GM23338 (cell line): ENCODE measurements around the gene NBAS. TPM values are rescaled to one million over a fixed set of nuclear protein-coding genes. Genes with fewer than 3 reads are reported as not detected.

Experiments
- ATAC-seq: fragments of 200-7000 bp; cut with Tn5 transposase; 3 replicates; pipeline ENCODE4 v1.9.1; 2020
- DNase-seq: peaks from one replicate; pipeline ENCODE4 v3.0.0-alpha.2; 2015; ENCODE audit warnings: low spot score
- H2AFZ ChIP-seq: fragments of 200-600 bp; sonication (generic); 2 replicates; pipeline ENCODE4 v1.8.0; 2016; ENCODE audit warnings: antibody characterized with exemption, mild to moderate bottlenecking, moderate library complexity
- H3F3A ChIP-seq: fragments of 200-600 bp; sonication (generic); replicated peaks from 2 replicates; pipeline ENCODE4 v1.8.0; 2017; ENCODE audit warnings: antibody characterized with exemption, mixed run types, low read depth
- H3K27ac ChIP-seq: fragments of 200-600 bp; sonication (generic); 2 replicates; pipeline ENCODE4 v1.6.1; 2016; ENCODE audit warnings: low read depth
- H3K27me3 ChIP-seq: fragments of 200-600 bp; sonication (generic); 2 replicates; pipeline ENCODE4 v1.8.0; 2016; ENCODE audit warnings: mild to moderate bottlenecking, mixed run types, moderate library complexity; ENCODE audit not compliant: insufficient read depth
- H3K36me3 ChIP-seq: fragments of 200-600 bp; sonication (generic); 2 replicates; pipeline ENCODE4 v1.8.0; 2016; ENCODE audit warnings: mild to moderate bottlenecking; ENCODE audit not compliant: insufficient read depth
- H3K4me1 ChIP-seq: fragments of 200-600 bp; sonication (generic); 2 replicates; pipeline ENCODE4 v1.8.0; 2016; ENCODE audit warnings: mild to moderate bottlenecking, moderate library complexity; ENCODE audit not compliant: insufficient read depth
- H3K4me2 ChIP-seq: fragments of 200-600 bp; sonication (generic); 2 replicates; pipeline ENCODE4 v1.7.1; 2017; ENCODE audit warnings: mixed run types
- H3K4me3 ChIP-seq: fragments of 200-600 bp; sonication (generic); 2 replicates; pipeline ENCODE4 v1.6.1; 2016; ENCODE audit warnings: mixed run types
- H3K79me2 ChIP-seq: fragments of 200-600 bp; sonication (generic); replicated peaks from 2 replicates; pipeline ENCODE4 v1.8.0; 2017; ENCODE audit warnings: mild to moderate bottlenecking; ENCODE audit not compliant: insufficient read depth
- H3K9me2 ChIP-seq: fragments of 200-600 bp; sonication (generic); 2 replicates; pipeline ENCODE4 v1.8.0; 2017; ENCODE audit not compliant: insufficient read depth
- H4K20me1 ChIP-seq: fragments of 200-600 bp; sonication (generic); replicated peaks from 2 replicates; pipeline ENCODE4 v1.8.0; 2017; ENCODE audit warnings: mild to moderate bottlenecking; ENCODE audit not compliant: insufficient read depth
- H3K27ac Mint-ChIP-seq: 2 replicates; pipeline ENCODE4 v1.8.0; 2020; ENCODE audit warnings: inconsistent platforms, mild to moderate bottlenecking, moderate library complexity, mixed read lengths
- H3K27me3 Mint-ChIP-seq: 3 replicates; pipeline ENCODE4 v1.8.0; 2022; ENCODE audit warnings: low read depth, mild to moderate bottlenecking, moderate library complexity, mixed read lengths, inconsistent platforms; ENCODE audit not compliant: insufficient read depth, poor library complexity
- H3K36me3 Mint-ChIP-seq: 3 replicates; pipeline ENCODE4 v1.8.0; 2021; ENCODE audit warnings: low read depth, mild to moderate bottlenecking, inconsistent platforms, moderate library complexity, mixed read lengths
- H3K4me1 Mint-ChIP-seq: 3 replicates; pipeline ENCODE4 v1.8.0; 2020; ENCODE audit warnings: mild to moderate bottlenecking, inconsistent platforms, mixed read lengths
- H3K4me3 Mint-ChIP-seq: 3 replicates; pipeline ENCODE4 v1.8.0; 2021; ENCODE audit warnings: moderate library complexity, mild to moderate bottlenecking, inconsistent platforms, mixed read lengths
- H3K9me3 Mint-ChIP-seq: 3 replicates; pipeline ENCODE4 v1.8.0; 2020; ENCODE audit warnings: moderate library complexity, mild to moderate bottlenecking, inconsistent platforms, mixed read lengths
- CREB1 ChIP-seq: fragments of 250-450 bp; sonication (Bioruptor Pico); IDR thresholded peaks from 2 replicates; pipeline ENCODE4 v1.5.0; 2020; ENCODE audit warnings: low read depth, mild to moderate bottlenecking, moderate library complexity
- EZH2 ChIP-seq: fragments of 200-600 bp; sonication (generic); IDR thresholded peaks from one replicate; pipeline ENCODE4 v1.8.0; 2017; ENCODE audit warnings: antibody characterized with exemption, mild to moderate bottlenecking, low read depth; ENCODE audit not compliant: unreplicated experiment
- EZH2phosphoT487 ChIP-seq: fragments of 200-600 bp; sonication (generic); IDR thresholded peaks from one replicate; pipeline ENCODE4 v1.8.1; 2018; ENCODE audit warnings: antibody characterized with exemption; ENCODE audit not compliant: unreplicated experiment
- NANOG ChIP-seq: IDR thresholded peaks from 2 replicates; pipeline ENCODE4 v1.6.1; 2016; ENCODE audit warnings: antibody characterized with exemption, borderline replicate concordance
- POLR2AphosphoS5 ChIP-seq: IDR thresholded peaks from 2 replicates; pipeline ENCODE4 v1.6.1; 2016; ENCODE audit warnings: antibody characterized with exemption, low read depth
- STAT1 ChIP-seq: IDR thresholded peaks from one replicate; pipeline ENCODE4 v1.6.1; 2016; ENCODE audit warnings: antibody characterized with exemption; ENCODE audit not compliant: unreplicated experiment
- ZNF114 ChIP-seq: fragments of 250-450 bp; sonication (Bioruptor Pico); IDR thresholded peaks from 2 replicates; pipeline ENCODE4 v1.5.0; 2020; ENCODE audit warnings: mild to moderate bottlenecking, moderate library complexity
- ZNF331 ChIP-seq: fragments of 250-450 bp; sonication (Bioruptor Pico); IDR thresholded peaks from 2 replicates; pipeline ENCODE4 v1.5.0; 2020; ENCODE audit warnings: low read depth, mild to moderate bottlenecking, moderate library complexity
- polyA plus RNA-seq: library from polyadenylated mRNA; unstranded; fragments of >200 nt; fragmentation: Nextera tagmentation; extraction: Ambion mirVana; gene quantifications from 2 replicates; pipeline ENCODE4 v1.2.1, GENCODE V29; 2016
- total RNA-seq: library from RNA; depleted of rRNA; stranded (reverse); fragments of >200 nt; shearing (Covaris generic); gene quantifications from 2 replicates; pipeline ENCODE4 v1.2.3, GENCODE V29; 2014
- TF ChIP-seq, protein P1 (sequence below), 2 experiments: fragments of 200-600 bp in 1 of 2; sonication (generic) in 1 of 2; conservative IDR thresholded peaks; 2 replicates each; pipeline versions ENCODE4 v1.5.1 to v1.6.1; 2016 to 2017; ENCODE audit warnings: antibody characterized with exemption in 2 of 2, low read depth in 2 of 2, mild to moderate bottlenecking in 2 of 2, moderate library complexity in 1 of 2
- TF ChIP-seq, protein P2 (sequence below): fragments of 250-450 bp; sonication (Bioruptor Pico); IDR thresholded peaks from 2 replicates; pipeline ENCODE4 v1.5.0; 2020; ENCODE audit warnings: mild to moderate bottlenecking, moderate library complexity

NBAS gene
- total and polyA plus RNA-seq, 2 experiments from 2014 or later = 24.8 to 38.9 TPM

DNA sequence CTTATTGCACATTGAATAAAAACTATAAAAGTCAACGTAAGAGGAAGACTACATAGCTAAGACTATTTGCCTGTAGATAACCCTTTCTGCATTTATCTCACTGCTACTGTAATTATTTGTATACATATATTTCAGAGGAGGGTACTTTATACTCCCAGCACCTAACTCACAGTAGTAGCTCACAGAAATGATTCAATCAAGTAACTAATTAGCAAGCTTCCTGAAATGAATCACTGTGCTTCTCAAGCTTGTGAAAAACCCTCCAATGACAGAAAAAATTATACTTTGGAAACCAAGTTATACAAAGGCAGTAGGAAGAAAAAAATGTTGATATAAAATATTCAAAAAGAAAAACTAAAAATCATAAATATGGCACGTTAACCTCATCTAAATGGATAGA, 124.9 kb downstream of the NBAS start:
- no peak for DNase-seq
- ATAC-seq = no peak
- H3K27me3 Mint-ChIP-seq = peaks cover 4% of the 10 kb centered on the region
- H3K4me1 ChIP-seq = no peaks in the 10 kb centered on the region
- no peak overlapping the region for H2AFZ ChIP-seq
- H3K27me3 ChIP-seq = no peaks in the 10 kb centered on the region
- peaks cover 25% of the 10 kb centered on the region for H3K9me3 Mint-ChIP-seq
- no peaks in the 10 kb centered on the region for H3K79me2 ChIP-seq
- no peak overlapping the region for H3K27ac Mint-ChIP-seq
- H3K4me3 ChIP-seq = no peak overlapping the region
- H3K4me3 Mint-ChIP-seq = no peak overlapping the region
- peaks cover 25% of the 10 kb centered on the region for H3K36me3 Mint-ChIP-seq
- no peak overlapping the region for H3K4me2 ChIP-seq
- no peaks in the 10 kb centered on the region for H3F3A ChIP-seq
- H3K36me3 ChIP-seq = no peaks in the 10 kb centered on the region
- H3K9me2 ChIP-seq = no peaks in the 10 kb centered on the region
- TF ChIP-seq ZNF114 (CRISPR knock-in tag) = no peak
- no peak for TF ChIP-seq ZNF331
- TF ChIP-seq POLR2AphosphoS5 = no peak
- TF ChIP-seq, protein P1, sequence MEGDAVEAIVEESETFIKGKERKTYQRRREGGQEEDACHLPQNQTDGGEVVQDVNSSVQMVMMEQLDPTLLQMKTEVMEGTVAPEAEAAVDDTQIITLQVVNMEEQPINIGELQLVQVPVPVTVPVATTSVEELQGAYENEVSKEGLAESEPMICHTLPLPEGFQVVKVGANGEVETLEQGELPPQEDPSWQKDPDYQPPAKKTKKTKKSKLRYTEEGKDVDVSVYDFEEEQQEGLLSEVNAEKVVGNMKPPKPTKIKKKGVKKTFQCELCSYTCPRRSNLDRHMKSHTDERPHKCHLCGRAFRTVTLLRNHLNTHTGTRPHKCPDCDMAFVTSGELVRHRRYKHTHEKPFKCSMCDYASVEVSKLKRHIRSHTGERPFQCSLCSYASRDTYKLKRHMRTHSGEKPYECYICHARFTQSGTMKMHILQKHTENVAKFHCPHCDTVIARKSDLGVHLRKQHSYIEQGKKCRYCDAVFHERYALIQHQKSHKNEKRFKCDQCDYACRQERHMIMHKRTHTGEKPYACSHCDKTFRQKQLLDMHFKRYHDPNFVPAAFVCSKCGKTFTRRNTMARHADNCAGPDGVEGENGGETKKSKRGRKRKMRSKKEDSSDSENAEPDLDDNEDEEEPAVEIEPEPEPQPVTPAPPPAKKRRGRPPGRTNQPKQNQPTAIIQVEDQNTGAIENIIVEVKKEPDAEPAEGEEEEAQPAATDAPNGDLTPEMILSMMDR (conservative IDR thresholded peaks at IDR 0.05; ENCODE audit: low read depth in 2 of 2) = no peak
- no peak for TF ChIP-seq STAT1
- no peak for TF ChIP-seq NANOG
- TF ChIP-seq CREB1 (CRISPR knock-in tag) = no peak
- H3K4me1 Mint-ChIP-seq = peaks cover 11% of the 10 kb centered on the region
- H4K20me1 ChIP-seq = no peaks in the 10 kb centered on the region
- no peak overlapping the region for H3K27ac ChIP-seq

DNA sequence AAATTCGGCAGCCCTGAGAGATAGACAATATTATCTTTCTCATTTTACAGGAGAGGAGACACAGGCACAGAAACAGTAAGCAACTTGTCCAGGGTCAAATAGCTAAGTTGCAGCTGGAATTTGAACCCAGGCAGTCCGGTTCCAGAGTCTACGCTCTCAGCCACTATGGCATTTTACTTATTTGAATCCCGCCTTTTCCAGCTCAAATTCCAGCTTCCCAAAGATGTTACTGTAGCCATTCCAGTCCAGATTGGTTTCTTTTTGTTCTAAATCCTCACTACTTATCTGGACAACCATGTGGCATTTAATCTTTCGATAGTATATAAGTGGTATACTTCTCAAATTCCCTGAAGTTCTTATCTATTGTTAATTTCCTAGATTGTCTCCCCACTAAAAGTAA, 125.7 kb downstream of the NBAS start:
- Mint-ChIP-seq H3K27ac (no peak overlapping the region), H3K4me1 (peaks cover 11% of the 10 kb centered on the region), H3K36me3 (peaks cover 23% of the 10 kb centered on the region), H3K9me3 (peaks cover 23% of the 10 kb centered on the region), H3K27me3 (peaks cover 4% of the 10 kb centered on the region), H3K4me3 (no peak overlapping the region)
- ATAC-seq (no peak), DNase-seq (no peak)
- Histone ChIP-seq H4K20me1 (no peaks in the 10 kb centered on the region), H3K27me3 (no peaks in the 10 kb centered on the region), H3K4me1 (no peaks in the 10 kb centered on the region), H3K4me3 (no peak overlapping the region), H3K36me3 (no peaks in the 10 kb centered on the region), H3K4me2 (no peak overlapping the region), H3F3A (no peaks in the 10 kb centered on the region), H3K27ac (no peak overlapping the region), H2AFZ (no peak overlapping the region), H3K79me2 (no peaks in the 10 kb centered on the region), H3K9me2 (no peaks in the 10 kb centered on the region)
- no peak for TF ChIP-seq NANOG
- TF ChIP-seq, protein P1 (conservative IDR thresholded peaks at IDR 0.05; ENCODE audit: low read depth in 2 of 2) = no peak
- TF ChIP-seq STAT1 = no peak
- TF ChIP-seq EZH2phosphoT487 = no peak
- TF ChIP-seq ZNF114 (CRISPR knock-in tag) = no peak
- TF ChIP-seq EZH2 = no peak
- TF ChIP-seq, protein P2, sequence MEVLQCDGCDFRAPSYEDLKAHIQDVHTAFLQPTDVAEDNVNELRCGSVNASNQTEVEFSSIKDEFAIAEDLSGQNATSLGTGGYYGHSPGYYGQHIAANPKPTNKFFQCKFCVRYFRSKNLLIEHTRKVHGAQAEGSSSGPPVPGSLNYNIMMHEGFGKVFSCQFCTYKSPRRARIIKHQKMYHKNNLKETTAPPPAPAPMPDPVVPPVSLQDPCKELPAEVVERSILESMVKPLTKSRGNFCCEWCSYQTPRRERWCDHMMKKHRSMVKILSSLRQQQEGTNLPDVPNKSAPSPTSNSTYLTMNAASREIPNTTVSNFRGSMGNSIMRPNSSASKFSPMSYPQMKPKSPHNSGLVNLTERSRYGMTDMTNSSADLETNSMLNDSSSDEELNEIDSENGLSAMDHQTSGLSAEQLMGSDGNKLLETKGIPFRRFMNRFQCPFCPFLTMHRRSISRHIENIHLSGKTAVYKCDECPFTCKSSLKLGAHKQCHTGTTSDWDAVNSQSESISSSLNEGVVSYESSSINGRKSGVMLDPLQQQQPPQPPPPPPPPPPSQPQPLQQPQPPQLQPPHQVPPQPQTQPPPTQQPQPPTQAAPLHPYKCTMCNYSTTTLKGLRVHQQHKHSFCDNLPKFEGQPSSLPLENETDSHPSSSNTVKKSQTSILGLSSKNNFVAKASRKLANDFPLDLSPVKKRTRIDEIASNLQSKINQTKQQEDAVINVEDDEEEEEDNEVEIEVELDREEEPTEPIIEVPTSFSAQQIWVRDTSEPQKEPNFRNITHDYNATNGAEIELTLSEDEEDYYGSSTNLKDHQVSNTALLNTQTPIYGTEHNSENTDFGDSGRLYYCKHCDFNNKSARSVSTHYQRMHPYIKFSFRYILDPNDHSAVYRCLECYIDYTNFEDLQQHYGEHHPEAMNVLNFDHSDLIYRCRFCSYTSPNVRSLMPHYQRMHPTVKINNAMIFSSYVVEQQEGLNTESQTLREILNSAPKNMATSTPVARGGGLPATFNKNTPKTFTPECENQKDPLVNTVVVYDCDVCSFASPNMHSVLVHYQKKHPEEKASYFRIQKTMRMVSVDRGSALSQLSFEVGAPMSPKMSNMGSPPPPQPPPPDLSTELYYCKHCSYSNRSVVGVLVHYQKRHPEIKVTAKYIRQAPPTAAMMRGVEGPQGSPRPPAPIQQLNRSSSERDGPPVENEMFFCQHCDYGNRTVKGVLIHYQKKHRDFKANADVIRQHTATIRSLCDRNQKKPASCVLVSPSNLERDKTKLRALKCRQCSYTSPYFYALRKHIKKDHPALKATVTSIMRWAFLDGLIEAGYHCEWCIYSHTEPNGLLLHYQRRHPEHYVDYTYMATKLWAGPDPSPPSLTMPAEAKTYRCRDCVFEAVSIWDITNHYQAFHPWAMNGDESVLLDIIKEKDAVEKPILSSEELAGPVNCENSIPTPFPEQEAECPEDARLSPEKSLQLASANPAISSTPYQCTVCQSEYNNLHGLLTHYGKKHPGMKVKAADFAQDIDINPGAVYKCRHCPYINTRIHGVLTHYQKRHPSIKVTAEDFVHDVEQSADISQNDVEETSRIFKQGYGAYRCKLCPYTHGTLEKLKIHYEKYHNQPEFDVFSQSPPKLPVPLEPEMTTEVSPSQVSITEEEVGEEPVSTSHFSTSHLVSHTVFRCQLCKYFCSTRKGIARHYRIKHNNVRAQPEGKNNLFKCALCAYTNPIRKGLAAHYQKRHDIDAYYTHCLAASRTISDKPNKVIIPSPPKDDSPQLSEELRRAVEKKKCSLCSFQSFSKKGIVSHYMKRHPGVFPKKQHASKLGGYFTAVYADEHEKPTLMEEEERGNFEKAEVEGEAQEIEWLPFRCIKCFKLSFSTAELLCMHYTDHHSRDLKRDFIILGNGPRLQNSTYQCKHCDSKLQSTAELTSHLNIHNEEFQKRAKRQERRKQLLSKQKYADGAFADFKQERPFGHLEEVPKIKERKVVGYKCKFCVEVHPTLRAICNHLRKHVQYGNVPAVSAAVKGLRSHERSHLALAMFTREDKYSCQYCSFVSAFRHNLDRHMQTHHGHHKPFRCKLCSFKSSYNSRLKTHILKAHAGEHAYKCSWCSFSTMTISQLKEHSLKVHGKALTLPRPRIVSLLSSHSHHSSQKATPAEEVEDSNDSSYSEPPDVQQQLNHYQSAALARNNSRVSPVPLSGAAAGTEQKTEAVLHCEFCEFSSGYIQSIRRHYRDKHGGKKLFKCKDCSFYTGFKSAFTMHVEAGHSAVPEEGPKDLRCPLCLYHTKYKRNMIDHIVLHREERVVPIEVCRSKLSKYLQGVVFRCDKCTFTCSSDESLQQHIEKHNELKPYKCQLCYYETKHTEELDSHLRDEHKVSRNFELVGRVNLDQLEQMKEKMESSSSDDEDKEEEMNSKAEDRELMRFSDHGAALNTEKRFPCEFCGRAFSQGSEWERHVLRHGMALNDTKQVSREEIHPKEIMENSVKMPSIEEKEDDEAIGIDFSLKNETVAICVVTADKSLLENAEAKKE = no peak
